C4-2B (cell line): ENCODE measurements around the gene ARHGAP1.
"Not testable (repeated sequence)": the region's sequence is repeated elsewhere in the genome, so short reads cannot be mapped to it uniquely, and the experiment has no call there.

Experiments used
- H3K27ac ChIP-seq: fragments of 450-650 bp; 2 replicates; pipeline ENCODE4 v1.5.1; 2017
- ZFX ChIP-seq: fragments of 450-650 bp; IDR thresholded peaks from 2 replicates; pipeline ENCODE4 v1.6.1; 2017
- TF ChIP-seq, protein P1 (sequence below): fragments of 450-650 bp; conservative IDR thresholded peaks from 2 replicates; pipeline ENCODE4 v1.5.1; 2017; ENCODE audit warnings: mild to moderate bottlenecking

The ARHGAP1 gene

DNA sequence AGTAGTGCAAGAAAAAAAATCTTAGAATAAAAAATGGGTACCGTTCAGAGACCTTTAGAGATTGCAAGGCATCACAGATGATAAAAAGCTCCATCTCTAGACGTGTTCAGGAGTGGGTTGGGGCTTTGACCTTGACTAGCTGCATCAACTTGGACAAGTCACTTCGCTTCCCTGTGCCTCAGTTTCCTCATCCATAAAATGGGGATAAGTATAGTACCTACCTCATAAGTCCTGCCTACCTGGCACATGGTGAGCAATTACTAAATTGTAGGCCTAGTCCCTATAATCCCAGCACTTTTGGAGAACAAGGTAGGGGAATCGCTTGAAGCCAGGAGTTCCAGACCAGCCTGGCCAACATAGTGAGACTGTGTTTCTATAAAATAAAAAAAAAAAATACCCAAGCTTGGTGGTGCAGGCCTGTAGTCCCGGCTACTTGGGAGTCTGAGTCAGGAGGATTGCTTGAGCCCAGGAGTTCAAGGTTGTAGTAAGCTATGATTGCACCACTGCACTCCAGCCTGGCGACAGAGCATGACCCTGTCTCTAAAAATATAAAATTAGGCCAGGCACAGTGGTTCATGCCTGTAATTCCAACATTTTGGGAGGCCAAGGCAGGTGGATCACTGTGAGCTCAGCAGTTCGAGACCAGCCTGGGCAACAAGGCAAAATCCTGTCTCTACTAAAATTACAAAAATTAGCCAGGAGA, 12.6 kb upstream of the ARHGAP1 start:
- H3K27ac ChIP-seq: no peak overlapping the region
- TF ChIP-seq ZFX: no peak
- TF ChIP-seq, protein P1, sequence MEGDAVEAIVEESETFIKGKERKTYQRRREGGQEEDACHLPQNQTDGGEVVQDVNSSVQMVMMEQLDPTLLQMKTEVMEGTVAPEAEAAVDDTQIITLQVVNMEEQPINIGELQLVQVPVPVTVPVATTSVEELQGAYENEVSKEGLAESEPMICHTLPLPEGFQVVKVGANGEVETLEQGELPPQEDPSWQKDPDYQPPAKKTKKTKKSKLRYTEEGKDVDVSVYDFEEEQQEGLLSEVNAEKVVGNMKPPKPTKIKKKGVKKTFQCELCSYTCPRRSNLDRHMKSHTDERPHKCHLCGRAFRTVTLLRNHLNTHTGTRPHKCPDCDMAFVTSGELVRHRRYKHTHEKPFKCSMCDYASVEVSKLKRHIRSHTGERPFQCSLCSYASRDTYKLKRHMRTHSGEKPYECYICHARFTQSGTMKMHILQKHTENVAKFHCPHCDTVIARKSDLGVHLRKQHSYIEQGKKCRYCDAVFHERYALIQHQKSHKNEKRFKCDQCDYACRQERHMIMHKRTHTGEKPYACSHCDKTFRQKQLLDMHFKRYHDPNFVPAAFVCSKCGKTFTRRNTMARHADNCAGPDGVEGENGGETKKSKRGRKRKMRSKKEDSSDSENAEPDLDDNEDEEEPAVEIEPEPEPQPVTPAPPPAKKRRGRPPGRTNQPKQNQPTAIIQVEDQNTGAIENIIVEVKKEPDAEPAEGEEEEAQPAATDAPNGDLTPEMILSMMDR: no peak

DNA sequence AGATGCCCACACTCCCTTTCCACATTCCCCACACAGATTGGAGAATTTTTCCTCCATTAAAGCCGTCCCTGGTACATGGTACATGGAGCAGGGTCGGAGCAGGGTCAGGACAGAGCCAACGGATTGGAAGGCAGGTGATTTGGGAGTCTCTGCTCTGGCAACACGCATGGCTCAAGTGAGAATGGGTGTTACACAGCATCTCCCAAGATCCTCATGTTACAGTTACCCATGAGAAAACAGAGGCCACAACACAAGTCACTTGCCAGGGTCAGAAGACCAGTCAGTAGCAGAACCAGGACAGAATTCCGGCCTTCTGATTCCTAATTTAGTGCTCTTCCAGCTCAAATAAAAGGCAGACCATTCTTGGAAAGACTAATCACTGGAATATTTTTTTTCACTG, 10.9 kb upstream of the ARHGAP1 start:
- no peak overlapping the region for H3K27ac ChIP-seq
- TF ChIP-seq, protein P1: no peak
- no peak for TF ChIP-seq ZFX

DNA sequence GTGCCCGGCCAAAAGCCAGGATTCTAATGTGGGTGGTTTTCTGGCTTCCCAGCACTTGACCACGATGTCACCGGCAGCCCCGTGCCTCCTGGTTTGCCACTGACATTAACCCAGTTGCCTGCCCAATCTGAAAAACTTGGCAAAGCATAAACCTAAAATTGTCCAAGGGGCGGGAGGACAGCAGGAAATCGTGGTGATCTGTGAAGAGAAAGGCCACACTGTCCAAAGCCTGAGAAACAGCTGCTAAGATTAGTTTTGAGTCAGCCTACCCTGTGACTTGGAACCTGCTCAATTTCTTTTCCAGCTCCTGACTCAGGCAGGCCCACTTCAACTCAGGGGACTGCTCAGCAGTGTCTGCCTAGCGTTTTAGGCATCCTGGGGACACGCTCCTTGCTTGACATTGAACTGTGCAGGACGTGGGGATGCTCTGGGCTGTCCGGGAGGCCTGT, 10.4 kb upstream of the ARHGAP1 start:
- H3K27ac ChIP-seq: no peak overlapping the region
- TF ChIP-seq ZFX: no peak
- TF ChIP-seq, protein P1: no peak

DNA sequence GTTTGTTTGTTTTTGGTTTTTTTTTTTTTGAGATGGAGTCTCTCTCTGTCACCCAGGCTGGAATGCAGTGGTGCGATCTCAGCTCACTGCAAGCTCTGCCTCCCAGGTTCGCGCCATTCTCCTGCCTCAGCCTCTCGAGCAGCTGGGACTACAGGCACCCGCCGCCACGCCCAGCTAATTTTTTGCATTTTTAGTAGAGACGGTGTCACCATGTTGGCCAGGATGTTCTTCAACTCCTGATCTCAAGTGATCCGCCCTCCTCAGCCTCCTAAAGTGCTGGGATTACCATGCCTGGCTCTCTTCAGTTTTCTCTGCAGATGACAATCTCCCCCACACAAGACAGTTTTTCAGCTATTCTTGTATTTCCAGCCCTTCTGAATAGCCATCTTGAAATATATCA, 8.9 kb upstream of the ARHGAP1 start:
- not testable (repeated sequence) for H3K27ac ChIP-seq

DNA sequence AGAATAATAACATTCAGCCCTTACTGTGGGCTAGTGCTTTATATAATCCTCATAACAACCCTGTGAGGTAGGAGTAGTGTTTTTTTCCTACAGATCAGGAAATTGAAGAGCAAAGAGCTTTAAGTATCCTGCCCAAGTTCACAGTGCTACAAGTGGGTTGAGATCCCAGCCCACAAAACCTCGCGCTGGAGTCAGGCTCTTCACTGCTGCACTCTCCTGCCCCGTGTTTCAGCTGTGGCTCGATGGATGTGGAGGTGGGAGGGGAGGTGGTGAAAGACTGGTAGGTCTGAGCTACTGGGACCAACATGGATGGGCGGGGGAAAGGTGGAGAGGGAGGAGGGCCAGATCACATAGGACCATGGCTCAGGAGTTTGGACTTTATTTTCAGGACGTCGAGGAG, 6.5 kb upstream of the ARHGAP1 start:
- TF ChIP-seq, protein P1: no peak
- TF ChIP-seq ZFX: no peak
- H3K27ac ChIP-seq: no peak overlapping the region

DNA sequence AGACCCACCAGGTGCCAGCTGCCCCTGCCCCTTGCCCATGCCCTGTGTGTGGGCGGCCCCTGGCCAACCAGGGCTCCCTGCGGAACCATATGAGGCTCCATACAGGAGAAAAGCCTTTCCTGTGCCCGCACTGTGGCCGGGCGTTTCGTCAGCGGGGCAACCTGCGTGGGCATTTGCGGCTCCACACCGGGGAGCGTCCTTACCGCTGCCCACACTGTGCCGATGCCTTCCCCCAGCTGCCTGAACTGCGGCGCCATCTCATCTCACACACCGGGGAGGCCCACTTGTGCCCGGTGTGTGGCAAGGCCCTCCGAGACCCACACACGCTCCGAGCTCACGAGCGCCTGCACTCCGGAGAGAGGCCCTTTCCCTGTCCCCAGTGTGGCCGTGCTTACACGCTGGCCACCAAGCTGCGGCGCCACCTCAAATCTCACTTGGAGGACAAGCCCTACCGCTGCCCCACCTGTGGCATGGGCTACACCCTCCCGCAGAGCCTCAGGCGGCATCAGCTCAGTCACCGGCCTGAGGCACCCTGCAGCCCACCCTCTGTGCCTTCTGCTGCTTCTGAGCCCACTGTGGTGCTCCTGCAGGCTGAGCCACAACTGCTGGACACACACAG, 4.8 kb upstream of the ARHGAP1 start:
- H3K27ac ChIP-seq: no peak overlapping the region

DNA sequence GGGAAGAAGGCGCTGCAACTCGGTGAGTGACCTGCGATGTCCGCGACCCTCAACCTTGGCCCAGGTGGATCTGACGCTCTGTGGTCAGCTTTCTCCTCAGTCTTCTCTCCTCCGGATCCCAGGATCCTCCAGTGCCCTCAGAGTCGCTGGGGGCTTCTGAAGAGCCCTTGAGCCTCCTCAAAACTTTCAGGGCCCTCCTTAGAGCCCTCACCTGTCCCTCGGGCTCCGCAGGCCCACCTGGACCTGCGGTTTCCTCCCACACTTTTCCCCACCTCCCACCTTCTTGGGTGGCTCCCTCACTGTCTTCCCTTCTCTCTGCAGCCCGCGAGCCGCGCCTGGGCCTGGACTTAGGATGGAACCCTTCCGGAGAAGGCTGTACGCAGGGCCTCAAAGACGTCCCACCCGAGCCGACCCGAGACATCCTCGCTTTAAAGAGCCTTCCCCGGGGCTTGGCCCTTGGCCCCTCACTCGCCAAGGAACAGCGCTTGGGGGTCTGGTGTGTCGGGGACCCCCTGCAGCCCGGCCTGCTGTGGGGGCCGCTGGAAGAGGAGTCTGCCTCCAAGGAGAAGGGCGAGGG, 747 bp upstream of the ARHGAP1 start:
- TF ChIP-seq, protein P1: no peak
- TF ChIP-seq ZFX: peak; percentile 77; the same call in 1 of the 2 replicates
- peak overlapping the region; percentile 85 for H3K27ac ChIP-seq

More for the DNA sequence above, 4.8 kb upstream of the ARHGAP1 start:
- TF ChIP-seq, protein P1: no peak
- TF ChIP-seq ZFX: no peak
